Body of pancreas (tissue), 4 donors: Measurements from ENCODE around the gene MICOS13.

Experiments
- CTCF ChIP-seq, 7 experiments: fragments of 450-650 bp in 4 of 7; fragments of 200-600 bp in 3 of 7; sonication (generic) in 3 of 7; IDR thresholded peaks; one replicate each; pipeline ENCODE4 v1.5.1; 2016 to 2019; ENCODE audit warnings: antibody characterized with exemption in 7 of 7
- POLR2A ChIP-seq, 3 donors: fragments of 450-650 bp; IDR thresholded peaks; one replicate each; pipeline ENCODE4 v1.6.1; 2016; ENCODE audit warnings: antibody characterized with exemption in 3 of 3, mild to moderate bottlenecking in 2 of 3

- TF ChIP-seq CTCF (IDR thresholded peaks at IDR 0.05) (no peak), POLR2A (IDR thresholded peaks at IDR 0.05) (no peak)
Observed at GRCh38 chr19:5690955-5691821, 10.9 kb upstream of the MICOS13 start.
